ENCODE data around the gene DAB2. TPM values are rescaled to one million over a fixed set of nuclear protein-coding genes. Genes with fewer than 3 reads are reported as not detected.

Gene DAB2
- total RNA-seq, 1 donor from 2014 or later = 33.6 TPM

- Histone ChIP-seq H3K4me1 (peaks cover 0 to 3% of the 10 kb centered on the region in 2 donors), H3K27ac (peak overlapping the region in 1 of 2 donors; percentile 42), H3K27me3 (no peaks in the 10 kb centered on the region), H3K4me3 (no peak overlapping the region), H3K36me3 (no peaks in the 10 kb centered on the region), H3K9me3 (no peaks in the 10 kb centered on the region)
- TF ChIP-seq CTCF (IDR thresholded peaks at IDR 0.05) = no peak
- DNase-seq (ENCODE audit: low spot score in 2 of 2) = no peak
- intact Hi-C loops (cut with DNase I) = no loop called here
Observed at GRCh38 chr5:39447059-39447458, 22.3 kb upstream of the DAB2 start.

- Histone ChIP-seq H3K4me3 (no peak overlapping the region), H3K9me3 (no peaks in the 10 kb centered on the region), H3K36me3 (no peaks in the 10 kb centered on the region), H3K27me3 (no peaks in the 10 kb centered on the region), H3K27ac (peak overlapping the region in 1 of 2 donors; percentile 42), H3K4me1 (peaks cover 0 to 3% of the 10 kb centered on the region in 2 donors)
- no peak for DNase-seq (ENCODE audit: low spot score in 2 of 2)
- no peak for TF ChIP-seq CTCF (IDR thresholded peaks at IDR 0.05)
- intact Hi-C loops (cut with DNase I) = no loop called here
Observed at GRCh38 chr5:39446231-39446630, 21.5 kb upstream of the DAB2 start.

GRCh38 chr5:39443911-39444310 is 19.1 kb upstream of the DAB2 start:
- H3K9me3 ChIP-seq = no peaks in the 10 kb centered on the region
- H3K4me1 ChIP-seq = peaks cover 0 to 7% of the 10 kb centered on the region in 2 donors
- H3K27me3 ChIP-seq = no peaks in the 10 kb centered on the region
- H3K36me3 ChIP-seq = no peaks in the 10 kb centered on the region
- no peak overlapping the region for H3K4me3 ChIP-seq
- no peak overlapping the region for H3K27ac ChIP-seq
- intact Hi-C loops (cut with DNase I) = no loop called here
- no peak for DNase-seq (ENCODE audit: low spot score in 2 of 2)
- TF ChIP-seq CTCF (IDR thresholded peaks at IDR 0.05) = no peak

- H3K27me3 ChIP-seq = no peaks in the 10 kb centered on the region
- H3K4me1 ChIP-seq = peaks cover 0 to 7% of the 10 kb centered on the region in 2 donors
- DNase-seq (ENCODE audit: low spot score in 2 of 2) = no peak
- H3K36me3 ChIP-seq = no peaks in the 10 kb centered on the region
- H3K9me3 ChIP-seq = no peaks in the 10 kb centered on the region
- no peak overlapping the region for H3K4me3 ChIP-seq
- TF ChIP-seq CTCF (IDR thresholded peaks at IDR 0.05) = no peak
- no peak overlapping the region for H3K27ac ChIP-seq
- intact Hi-C loops (cut with DNase I) = no loop called here
Observed at GRCh38 chr5:39442991-39443390, 18.2 kb upstream of the DAB2 start.

GRCh38 chr5:39441838-39442237 is 17.1 kb upstream of the DAB2 start:
- Histone ChIP-seq H3K9me3 (no peaks in the 10 kb centered on the region), H3K36me3 (no peaks in the 10 kb centered on the region), H3K4me1 (peaks cover 0 to 4% of the 10 kb centered on the region in 2 donors), H3K27me3 (no peaks in the 10 kb centered on the region), H3K27ac (no peak overlapping the region), H3K4me3 (no peak overlapping the region)
- intact Hi-C loops (cut with DNase I) = no loop called here
- no peak for TF ChIP-seq CTCF (IDR thresholded peaks at IDR 0.05)
- DNase-seq (ENCODE audit: low spot score in 2 of 2) = no peak

Data from ascending aorta (tissue), 2 donors.